ENCODE measurements around the gene NPW. TPM values are rescaled to one million over a fixed set of nuclear protein-coding genes. Genes with fewer than 3 reads are reported as not detected.

Gene NPW
- total RNA-seq, 1 experiment from 2014 or later, result 7.1 TPM

- no peak overlapping the region for H2AK5ac ChIP-seq (ENCODE audit: insufficient read length, low read length)
- no peak overlapping the region for H3K27ac ChIP-seq (ENCODE audit: insufficient read length, low read depth, low read length)
- H3K56ac ChIP-seq (ENCODE audit: insufficient read length, low read depth, low read length), result no peak overlapping the region
- H2BK5ac ChIP-seq (ENCODE audit: insufficient read length, low read length), result no peak overlapping the region
- H3K36me3 Mint-ChIP-seq (ENCODE audit: insufficient read depth in 1 of 3, low read depth in 3 of 3), result peaks cover 6 to 42% (median 36%) of the 10 kb centered on the region in 3 experiments; a peak in 6 of 7 replicates
- no peaks in the 10 kb centered on the region for H3K79me1 ChIP-seq (ENCODE audit: insufficient read depth, low read depth, low read length, poor library complexity, severe bottlenecking)
- no peak overlapping the region for H3K14ac ChIP-seq (ENCODE audit: insufficient read depth, low read length)
- peaks cover 2% of the 10 kb centered on the region for H4K20me1 ChIP-seq (ENCODE audit: control insufficient read depth, insufficient read depth, insufficient read length)
- H3K4me2 ChIP-seq (ENCODE audit: insufficient read depth, insufficient read length, low read length), result no peak overlapping the region
- no peaks in the 10 kb centered on the region for H3K79me2 ChIP-seq (ENCODE audit: insufficient read depth, low read length)
- no peaks in the 10 kb centered on the region for H3K9me3 Mint-ChIP-seq
- no peaks in the 10 kb centered on the region for H3K9me3 ChIP-seq (ENCODE audit: control insufficient read depth, low read depth, low read length)
- H3K27me3 ChIP-seq (ENCODE audit: insufficient read depth, low read length), result no peaks in the 10 kb centered on the region
- 0 out of 2 replicates have a peak, but pooled peaks cover 3% of the 10 kb centered on the region for H3K4me1 ChIP-seq (ENCODE audit: insufficient read depth, low read length)
- peaks cover 5% of the 10 kb centered on the region for H3K23me2 ChIP-seq (ENCODE audit: insufficient read length, low read depth, low read length, poor library complexity, severe bottlenecking)
- H3K27ac Mint-ChIP-seq, result peak overlapping the region in 1 of 3 experiments; percentile 29; a peak in 1 of 7 replicates
- H2BK12ac ChIP-seq (ENCODE audit: insufficient read length, low read depth, low read length), result no peak overlapping the region
- H3K18ac ChIP-seq (ENCODE audit: insufficient read length, low read depth, low read length), result no peak overlapping the region
- no peak overlapping the region for H3K9ac ChIP-seq (ENCODE audit: extremely low read depth, insufficient read length, low read length)
- no peak overlapping the region for H4K8ac ChIP-seq (replicated peaks; ENCODE audit: insufficient read length, low read depth, low read length)
- no peak overlapping the region for H4K91ac ChIP-seq (ENCODE audit: insufficient read length, low read depth, low read length)
- DNase-seq, result no peak
- H2AFZ ChIP-seq (ENCODE audit: low read length), result no peak overlapping the region
- peaks cover 6% of the 10 kb centered on the region in 2 experiments for H3K4me1 Mint-ChIP-seq
- no peak overlapping the region for H2BK120ac ChIP-seq (ENCODE audit: low read depth, low read length, poor library complexity, severe bottlenecking)
- no peak overlapping the region for H2BK20ac ChIP-seq (ENCODE audit: low read depth, low read length, poor library complexity, severe bottlenecking)
- no peak overlapping the region for H3K4me3 Mint-ChIP-seq
- TF ChIP-seq CTCF (conservative IDR thresholded peaks at IDR 0.05), result no peak
- H4K5ac ChIP-seq (ENCODE audit: insufficient read length, low read depth, low read length), result no peak overlapping the region
- no CpG with 5 or more reads among the region's 21 CpGs for WGBS (ENCODE audit: extremely low coverage, insufficient read length, low lambda C conversion rate)
- H3K4ac ChIP-seq (ENCODE audit: low read depth, low read length), result no peak overlapping the region
- no peak overlapping the region for H3K23ac ChIP-seq (ENCODE audit: insufficient read length, low read depth, low read length)
- no peaks in the 10 kb centered on the region for H3K27me3 Mint-ChIP-seq (ENCODE audit: low read depth)
- no peak overlapping the region for H2BK15ac ChIP-seq (ENCODE audit: low read depth, low read length)
- H3T11ph ChIP-seq (ENCODE audit: low read length), result no peak overlapping the region
Measured at GRCh38 chr16:2053211-2053610, 33.6 kb downstream of the NPW start.

Measured in H9 (cell line).